GM12875 (cell line): ENCODE results near the gene RCHY1.
"Not testable (repeated sequence)": the region's sequence is repeated elsewhere in the genome, so short reads cannot be mapped to it uniquely, and the experiment has no call there.

Experiments used
- H3K4me3 ChIP-seq: one replicate; pipeline ENCODE4 v1.5.1; 2011; ENCODE audit warnings: low read depth, low read length, control low read depth
- TF ChIP-seq, protein P1 (sequence below): IDR thresholded peaks from 2 replicates; pipeline ENCODE4 v1.5.1; 2011; ENCODE audit warnings: low read depth, mild to moderate bottlenecking, control low read depth, inconsistent platforms, low read length, moderate library complexity, borderline replicate concordance; ENCODE audit not compliant: insufficient read depth

Gene RCHY1

DNA sequence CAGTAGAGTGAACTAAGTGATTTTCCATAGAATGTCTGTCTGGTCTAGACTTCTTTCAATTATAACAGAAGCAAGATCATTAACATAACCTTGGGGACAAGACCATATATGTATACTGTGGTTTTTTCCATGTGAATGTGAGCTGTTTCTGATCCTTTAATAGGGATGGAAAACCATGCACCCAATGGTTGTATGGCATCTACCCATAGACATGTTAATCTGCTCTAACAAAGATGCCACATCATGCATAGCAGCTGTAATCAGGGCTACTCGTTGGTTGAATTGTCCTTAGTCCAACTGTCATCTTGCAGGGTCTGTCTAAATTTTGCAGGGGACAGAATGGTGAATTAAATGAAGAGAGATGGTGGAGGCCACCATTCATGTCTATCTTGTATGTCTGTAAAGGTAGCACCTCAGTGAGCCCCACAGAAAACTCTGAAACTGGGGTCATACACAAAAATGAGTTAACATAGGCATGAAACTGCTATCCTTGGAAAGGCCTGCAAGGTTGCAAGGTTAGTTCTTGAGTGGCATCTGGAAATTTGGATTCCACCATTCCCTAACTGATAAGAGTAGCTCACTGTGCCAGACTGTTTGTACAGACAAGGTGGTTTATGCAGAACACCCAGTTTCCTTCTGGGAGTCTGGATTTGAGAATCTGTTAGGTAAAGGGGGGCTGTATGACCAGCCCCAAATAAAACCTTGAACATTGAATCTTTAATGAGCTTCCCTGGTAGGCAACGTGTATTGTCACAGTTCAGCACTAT is 16.5 kb upstream of the RCHY1 start:
- TF ChIP-seq, protein P1, sequence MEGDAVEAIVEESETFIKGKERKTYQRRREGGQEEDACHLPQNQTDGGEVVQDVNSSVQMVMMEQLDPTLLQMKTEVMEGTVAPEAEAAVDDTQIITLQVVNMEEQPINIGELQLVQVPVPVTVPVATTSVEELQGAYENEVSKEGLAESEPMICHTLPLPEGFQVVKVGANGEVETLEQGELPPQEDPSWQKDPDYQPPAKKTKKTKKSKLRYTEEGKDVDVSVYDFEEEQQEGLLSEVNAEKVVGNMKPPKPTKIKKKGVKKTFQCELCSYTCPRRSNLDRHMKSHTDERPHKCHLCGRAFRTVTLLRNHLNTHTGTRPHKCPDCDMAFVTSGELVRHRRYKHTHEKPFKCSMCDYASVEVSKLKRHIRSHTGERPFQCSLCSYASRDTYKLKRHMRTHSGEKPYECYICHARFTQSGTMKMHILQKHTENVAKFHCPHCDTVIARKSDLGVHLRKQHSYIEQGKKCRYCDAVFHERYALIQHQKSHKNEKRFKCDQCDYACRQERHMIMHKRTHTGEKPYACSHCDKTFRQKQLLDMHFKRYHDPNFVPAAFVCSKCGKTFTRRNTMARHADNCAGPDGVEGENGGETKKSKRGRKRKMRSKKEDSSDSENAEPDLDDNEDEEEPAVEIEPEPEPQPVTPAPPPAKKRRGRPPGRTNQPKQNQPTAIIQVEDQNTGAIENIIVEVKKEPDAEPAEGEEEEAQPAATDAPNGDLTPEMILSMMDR: no peak
- H3K4me3 ChIP-seq: no peak overlapping the region

DNA sequence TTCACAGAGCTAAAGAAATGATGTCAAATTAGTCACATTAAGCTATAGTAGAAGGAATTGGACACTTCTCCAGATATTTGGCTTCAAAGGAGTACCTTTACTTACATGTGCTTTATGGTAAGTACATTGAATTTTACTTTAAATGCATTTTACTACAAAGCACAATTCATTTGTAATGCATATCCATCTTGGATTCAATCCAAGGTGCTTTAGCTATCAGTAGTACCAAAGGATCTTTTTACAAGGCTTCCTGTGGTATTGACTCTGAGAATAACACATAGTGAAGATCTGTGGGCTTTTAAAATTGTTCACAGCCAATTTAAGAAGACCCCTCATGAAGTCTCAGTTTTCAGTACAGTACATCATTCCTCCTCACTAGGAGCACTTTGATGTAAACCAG is 13.3 kb upstream of the RCHY1 start:
- H3K4me3 ChIP-seq: no peak overlapping the region
- TF ChIP-seq, protein P1: no peak

DNA sequence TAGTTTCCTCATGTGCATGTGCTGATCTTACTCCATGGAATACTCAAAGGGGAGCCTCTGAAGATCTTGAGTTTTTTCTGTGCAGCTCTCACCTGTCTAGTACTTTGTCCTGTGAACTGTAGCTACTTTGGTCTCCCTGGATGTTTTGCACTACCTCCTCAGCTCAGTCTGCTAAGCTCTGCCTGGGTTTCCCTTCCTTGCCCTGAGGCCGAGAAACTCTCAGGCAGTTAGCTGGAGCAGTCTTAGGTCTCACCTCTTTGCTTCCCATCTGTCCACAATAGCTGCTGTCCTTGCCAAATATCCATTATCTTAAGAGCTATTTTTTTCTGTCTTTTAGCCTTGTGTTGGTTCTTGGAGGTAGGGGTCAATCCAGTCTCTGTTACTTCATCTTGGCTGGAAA is 11.7 kb upstream of the RCHY1 start:
- no peak overlapping the region for H3K4me3 ChIP-seq
- TF ChIP-seq, protein P1: no peak

DNA sequence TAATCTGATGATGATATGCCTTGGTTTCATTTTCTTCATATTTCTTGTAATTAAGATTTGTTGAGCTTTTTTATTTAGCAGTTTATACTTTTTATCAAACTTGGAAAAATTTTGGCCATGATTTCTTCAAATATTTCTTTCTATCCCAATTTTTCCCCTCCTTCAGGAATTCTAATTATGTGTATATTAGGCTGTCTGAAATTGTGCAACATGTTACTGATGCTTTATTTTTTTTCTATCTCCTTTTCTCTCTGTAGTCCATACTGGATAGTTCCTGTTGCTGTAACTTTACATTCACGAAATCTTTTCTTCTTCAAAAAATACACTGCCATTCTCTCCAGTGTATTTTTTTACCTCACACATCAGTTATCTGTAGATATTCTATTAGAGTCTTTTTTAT is 10.9 kb upstream of the RCHY1 start:
- TF ChIP-seq, protein P1: no peak
- no peak overlapping the region for H3K4me3 ChIP-seq

DNA sequence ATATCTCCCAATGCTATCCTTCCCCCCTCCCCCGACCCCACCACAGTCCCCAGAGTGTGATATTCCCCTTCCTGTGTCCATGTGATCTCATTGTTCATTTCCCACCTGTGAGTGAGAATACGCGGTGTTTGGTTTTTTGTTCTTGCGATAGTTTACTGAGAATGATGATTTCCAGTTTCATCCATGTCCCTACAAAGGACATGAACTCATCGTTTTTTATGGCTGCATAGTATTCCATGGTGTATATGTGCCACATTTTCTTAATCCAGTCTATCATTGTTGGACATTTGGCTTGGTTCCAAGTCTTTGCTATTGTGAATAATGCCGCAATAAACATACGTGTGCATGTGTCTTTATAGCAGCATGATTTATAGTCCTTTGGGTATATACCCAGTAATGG is 5.2 kb upstream of the RCHY1 start:
- H3K4me3 ChIP-seq: not testable (repeated sequence)

- no peak overlapping the region for H3K4me3 ChIP-seq
- TF ChIP-seq, protein P1: no peak
Measured at GRCh38 chr4:75516144-75516543, 1.9 kb upstream of the RCHY1 start.

DNA sequence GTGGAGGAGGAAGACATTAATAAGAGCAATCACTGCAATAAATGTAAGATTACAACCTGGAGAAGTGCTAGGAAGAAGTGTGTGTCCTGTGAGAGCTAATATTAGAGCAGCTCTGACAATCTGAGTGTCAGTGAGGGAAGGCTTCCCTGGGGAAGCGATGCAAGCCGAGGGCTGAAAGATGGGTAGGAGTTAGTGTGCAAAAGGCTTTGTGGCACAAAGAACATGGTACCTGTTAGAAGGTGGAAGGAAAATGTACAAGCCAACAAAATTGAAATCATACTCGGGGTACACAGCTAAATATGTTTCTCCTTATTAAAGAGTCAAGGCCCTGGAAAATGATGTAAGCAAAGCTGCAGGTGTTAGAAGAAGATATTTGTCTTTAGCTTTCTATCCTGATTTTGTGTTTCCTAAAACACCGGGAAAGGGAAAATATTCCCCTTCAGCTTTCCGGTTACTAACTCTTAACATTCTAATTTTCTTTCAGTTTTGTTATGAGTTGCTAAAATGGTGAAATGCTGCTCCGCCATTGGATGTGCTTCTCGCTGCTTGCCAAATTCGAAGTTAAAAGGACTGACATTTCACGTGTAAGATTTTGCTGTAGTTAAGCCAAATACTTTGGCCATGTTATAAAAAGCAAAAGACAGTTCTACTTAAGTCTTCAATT is 878 bp upstream of the RCHY1 start:
- TF ChIP-seq, protein P1: no peak

More for the DNA sequence above, 878 bp upstream of the RCHY1 start:
- peak overlapping the region; percentile 91 for H3K4me3 ChIP-seq
